Endothelial cell of umbilical vein (primary cell): ENCODE data around the gene PPP1R13L. TPM values are rescaled to one million over a fixed set of nuclear protein-coding genes. Genes with fewer than 3 reads are reported as not detected.

Experiments used
- BruUV-seq: library from RNA; stranded (reverse); fragments of 400-500 nt; replicated peaks from 2 replicates; lab custom pipeline; 2021; lab: Mats Ljungman, UMichigan
- CTCF ChIA-PET: fragments of 300-600, 350-600 bp; sonication (Branson Sonifier 250); formaldehyde crosslinking; loops from one replicate; lab custom pipeline; 2021; ENCODE audit warnings: antibody characterized with exemption, inconsistent platforms; lab: Charles Lee
- POLR2A ChIA-PET: fragments of 300-600, 350-600 bp; sonication (Branson Sonifier 250); formaldehyde crosslinking; loops from one replicate; lab custom pipeline; 2021; ENCODE audit warnings: antibody characterized with exemption, inconsistent platforms; lab: Charles Lee
- DNase-seq: peaks from one replicate; pipeline ENCODE4 v3.0.0-alpha.2; 2011; ENCODE audit warnings: low read depth, low spot score
- FAIRE-seq: peaks from 2 replicates; lab custom pipeline; 2011; peaks lifted over from hg19 to GRCh38; lab: Jason Lieb, UNC
- H2AFZ ChIP-seq: 2 replicates; pipeline ENCODE4 v1.6.0; 2012; ENCODE audit warnings: low read depth, low read length, control low read depth, inconsistent platforms
- H3K27ac ChIP-seq: 2 replicates; pipeline ENCODE4 v1.5.1; 2011; ENCODE audit warnings: low read depth, mild to moderate bottlenecking, control low read depth, low read length, moderate library complexity; ENCODE audit not compliant: insufficient read depth
- H3K27me3 ChIP-seq, 2 experiments: 2 replicates each; pipeline versions ENCODE4 v1.6.0 to v1.6.1; 2011; ENCODE audit warnings: low read length in 2 of 2, mixed read lengths in 1 of 2; ENCODE audit not compliant: control insufficient read depth in 2 of 2, insufficient read depth in 2 of 2
- H3K36me3 ChIP-seq, 2 experiments: 2 replicates in 1 of 2; 3 replicates in 1 of 2; pipeline ENCODE4 v1.5.1; 2011; ENCODE audit warnings: low read length in 2 of 2, mild to moderate bottlenecking in 1 of 2, moderate library complexity in 1 of 2; ENCODE audit not compliant: control insufficient read depth in 2 of 2, insufficient read depth in 2 of 2; ENCODE audit errors: extremely low read depth in 1 of 2
- H3K4me1 ChIP-seq: 3 replicates; pipeline ENCODE4 v1.5.1; 2011; ENCODE audit warnings: mild to moderate bottlenecking, low read length; ENCODE audit not compliant: control insufficient read depth, insufficient read depth; ENCODE audit errors: extremely low read depth
- H3K4me2 ChIP-seq: 2 replicates; pipeline ENCODE4 v1.6.1; 2011; ENCODE audit warnings: low read length, control low read depth, mixed read lengths; ENCODE audit not compliant: insufficient read depth
- H3K4me3 ChIP-seq, 3 experiments: fragments of 200-600 bp in 1 of 3; sonication (generic), shearing (Covaris generic) in 1 of 3; replicated peaks in 1 of 3; 2 replicates each; pipeline ENCODE4 v1.5.1; 2011 to 2016; ENCODE audit warnings: control low read depth in 3 of 3, low read length in 3 of 3, mild to moderate bottlenecking in 2 of 3, inconsistent platforms in 1 of 3, low read depth in 1 of 3, moderate library complexity in 1 of 3; ENCODE audit not compliant: insufficient read depth in 1 of 3
- H3K79me2 ChIP-seq: 2 replicates; pipeline ENCODE4 v1.6.0; 2012; ENCODE audit warnings: low read length, inconsistent platforms; ENCODE audit not compliant: control insufficient read depth, insufficient read depth
- H3K9ac ChIP-seq: replicated peaks from 2 replicates; pipeline ENCODE3; 2011; ENCODE audit warnings: low read length, control low read depth; ENCODE audit not compliant: insufficient read depth; ENCODE audit errors: extremely low read depth
- H3K9me1 ChIP-seq: replicated peaks from 3 replicates; pipeline ENCODE4 v1.6.0; 2011; ENCODE audit warnings: mild to moderate bottlenecking, low read length; ENCODE audit not compliant: control insufficient read depth, insufficient read depth; ENCODE audit errors: extremely low read depth
- H3K9me3 ChIP-seq: replicated peaks from 2 replicates; pipeline ENCODE4 v1.5.1; 2012; ENCODE audit warnings: low read length, inconsistent platforms; ENCODE audit not compliant: control insufficient read depth, insufficient read depth
- H4K20me1 ChIP-seq: replicated peaks from 2 replicates; pipeline ENCODE3; 2011; ENCODE audit warnings: mild to moderate bottlenecking, low read length; ENCODE audit not compliant: control insufficient read depth, insufficient read depth; ENCODE audit errors: extremely low read depth
- EZH2 ChIP-seq: IDR thresholded peaks from 2 replicates; pipeline ENCODE4 v1.6.1; 2012; ENCODE audit warnings: borderline replicate concordance, low read depth, mild to moderate bottlenecking, moderate library complexity, low read length, inconsistent platforms; ENCODE audit not compliant: severe bottlenecking
- FOS ChIP-seq: IDR thresholded peaks from 2 replicates; pipeline ENCODE4 v1.6.1; 2011; ENCODE audit warnings: mild to moderate bottlenecking, low read length, moderate library complexity, borderline replicate concordance; ENCODE audit not compliant: insufficient read depth
- GATA2 ChIP-seq: IDR thresholded peaks from 2 replicates; pipeline ENCODE4 v1.7.0; 2011; ENCODE audit warnings: low read depth, mild to moderate bottlenecking, moderate library complexity, mixed read lengths, low read length; ENCODE audit not compliant: insufficient read length, insufficient read depth
- JUN ChIP-seq: IDR thresholded peaks from 2 replicates; pipeline ENCODE4 v1.6.1; 2011; ENCODE audit warnings: borderline replicate concordance, low read depth; ENCODE audit not compliant: insufficient read length, insufficient read depth
- MYC ChIP-seq: IDR thresholded peaks from one replicate; pipeline ENCODE4 v1.6.1; 2011; ENCODE audit warnings: mild to moderate bottlenecking, low read depth, low read length
- POLR2A ChIP-seq: IDR thresholded peaks from 2 replicates; pipeline ENCODE4 v1.6.1; 2012; ENCODE audit warnings: low read depth, mild to moderate bottlenecking, control low read depth, low read length
- POLR2AphosphoS5 ChIP-seq: IDR thresholded peaks from 2 replicates; pipeline ENCODE4 v1.6.1; 2012; ENCODE audit warnings: low read depth, mild to moderate bottlenecking, control low read depth, low read length, moderate library complexity; ENCODE audit not compliant: insufficient read depth
- dilution Hi-C: fragments of 300-500 bp; cut with MboI; formaldehyde crosslinking; loops from one replicate; pipeline ENCODE4 v1.15.0; 2019; ENCODE audit warnings: low sequenced_read_pairs; ENCODE audit not compliant: extremely low pct_ligation_motif_present
- intact Hi-C: fragments of 100-400 bp; cut with micrococcal nuclease; formaldehyde crosslinking; loops from one replicate; pipeline ENCODE4 v1.10.0; 2022
- polyA plus RNA-seq, 4 experiments: library from polyadenylated mRNA; depleted of rRNA in 3 of 4; stranded (reverse) in 3 of 4; unstranded in 1 of 4; fragments of >200 nt; gene quantifications; 2 replicates each; pipeline versions ENCODE4 v1.2.1 to v1.2.3, GENCODE V29; 2011 to 2012; ENCODE audit warnings: missing spikeins in 1 of 4
- total RNA-seq: library from RNA; stranded (reverse); gene quantifications from 2 replicates; pipeline ENCODE4 v1.2.3, GENCODE V29; 2021
- TF ChIP-seq, protein P1 (sequence below), 2 donors: IDR thresholded peaks; 1 replicate in 1 of 2; 2 replicates in 1 of 2; pipeline ENCODE4 v1.5.1; 2011; ENCODE audit warnings: low read length in 2 of 2, mild to moderate bottlenecking in 2 of 2, moderate library complexity in 2 of 2, control low read depth in 1 of 2, inconsistent platforms in 1 of 2, low read depth in 1 of 2; ENCODE audit not compliant: insufficient read depth in 1 of 2; ENCODE audit errors: extremely low read depth in 1 of 2
- TF ChIP-seq, protein P2 (sequence below): IDR thresholded peaks from 2 replicates; pipeline ENCODE4 v1.6.1; 2011; ENCODE audit not compliant: insufficient read depth, insufficient read length

Gene PPP1R13L
- total and polyA plus RNA-seq, 2 donors (not counting 3 experiments of a cell fraction or from before 2014, with no cell fraction given), result 28.5 to 77.4 TPM

DNA sequence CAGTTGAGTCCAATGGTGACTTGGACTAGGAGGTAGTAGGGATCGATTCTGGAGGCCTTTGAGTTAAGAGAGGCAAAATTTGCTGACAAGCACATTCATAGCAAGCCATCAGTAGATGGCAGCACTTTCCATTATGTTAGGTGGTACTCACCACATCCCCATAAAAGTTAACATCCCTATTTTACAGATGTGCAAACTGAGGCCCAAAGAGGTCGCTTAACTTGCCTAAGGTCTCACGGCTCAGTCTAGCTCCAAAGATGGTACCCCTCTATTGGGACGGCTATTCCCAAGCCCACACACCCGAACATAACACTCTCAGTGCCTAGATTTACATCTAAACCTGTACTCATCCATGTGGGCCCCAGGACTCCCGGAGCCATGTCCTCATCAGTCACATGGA is 41.4 kb upstream of the PPP1R13L start:
- Histone ChIP-seq H4K20me1 (no peaks in the 10 kb centered on the region), H3K27me3 (no peaks in the 10 kb centered on the region), H3K4me2 (no peak overlapping the region), H3K36me3 (no peaks in the 10 kb centered on the region), H3K27ac (no peak overlapping the region), H3K9me3 (no peaks in the 10 kb centered on the region), H3K79me2 (no peaks in the 10 kb centered on the region), H3K4me3 (no peak overlapping the region), H3K9ac (no peak overlapping the region), H2AFZ (no peak overlapping the region), H3K4me1 (peaks cover 33% of the 10 kb centered on the region), H3K9me1 (no peaks in the 10 kb centered on the region)
- ChIA-PET POLR2A (no interaction called here), CTCF (interaction anchor here (1.4 to 2.2 kb wide), 6 partner anchors 10 to 39 kb away, joined by 4 to 23 read pairs (median 9); partner anchors contain the start of gene FOSB)
- TF ChIP-seq, protein P1, sequence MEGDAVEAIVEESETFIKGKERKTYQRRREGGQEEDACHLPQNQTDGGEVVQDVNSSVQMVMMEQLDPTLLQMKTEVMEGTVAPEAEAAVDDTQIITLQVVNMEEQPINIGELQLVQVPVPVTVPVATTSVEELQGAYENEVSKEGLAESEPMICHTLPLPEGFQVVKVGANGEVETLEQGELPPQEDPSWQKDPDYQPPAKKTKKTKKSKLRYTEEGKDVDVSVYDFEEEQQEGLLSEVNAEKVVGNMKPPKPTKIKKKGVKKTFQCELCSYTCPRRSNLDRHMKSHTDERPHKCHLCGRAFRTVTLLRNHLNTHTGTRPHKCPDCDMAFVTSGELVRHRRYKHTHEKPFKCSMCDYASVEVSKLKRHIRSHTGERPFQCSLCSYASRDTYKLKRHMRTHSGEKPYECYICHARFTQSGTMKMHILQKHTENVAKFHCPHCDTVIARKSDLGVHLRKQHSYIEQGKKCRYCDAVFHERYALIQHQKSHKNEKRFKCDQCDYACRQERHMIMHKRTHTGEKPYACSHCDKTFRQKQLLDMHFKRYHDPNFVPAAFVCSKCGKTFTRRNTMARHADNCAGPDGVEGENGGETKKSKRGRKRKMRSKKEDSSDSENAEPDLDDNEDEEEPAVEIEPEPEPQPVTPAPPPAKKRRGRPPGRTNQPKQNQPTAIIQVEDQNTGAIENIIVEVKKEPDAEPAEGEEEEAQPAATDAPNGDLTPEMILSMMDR (IDR thresholded peaks at IDR 0.05; ENCODE audit: extremely low read depth in 1 of 2, insufficient read depth in 1 of 2, low read depth in 1 of 2, low read length in 2 of 2), result peak; percentile 42
- TF ChIP-seq GATA2 (no peak), FOS (no peak), MYC (no peak), POLR2A (no peak)
- DNase-seq, result peak; percentile 47
- dilution Hi-C loops (no loop called here), intact Hi-C loops (no loop called here)
- BruUV-seq, result no TSS peak
- peak; percentile 42 for FAIRE-seq

- dilution Hi-C loops, result no loop called here
- no peaks in the 10 kb centered on the region for H3K9me3 ChIP-seq
- no peaks in the 10 kb centered on the region for H4K20me1 ChIP-seq
- H3K4me3 ChIP-seq, result no peak overlapping the region
- no peak overlapping the region for H3K9ac ChIP-seq
- H2AFZ ChIP-seq, result no peak overlapping the region
- TF ChIP-seq EZH2, result no peak
- TF ChIP-seq JUN, result no peak
- TF ChIP-seq, protein P2, sequence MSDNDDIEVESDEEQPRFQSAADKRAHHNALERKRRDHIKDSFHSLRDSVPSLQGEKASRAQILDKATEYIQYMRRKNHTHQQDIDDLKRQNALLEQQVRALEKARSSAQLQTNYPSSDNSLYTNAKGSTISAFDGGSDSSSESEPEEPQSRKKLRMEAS, result no peak
- TF ChIP-seq, protein P1 (IDR thresholded peaks at IDR 0.05; ENCODE audit: extremely low read depth in 1 of 2, insufficient read depth in 1 of 2, low read depth in 1 of 2, low read length in 2 of 2), result no peak
- TF ChIP-seq FOS, result no peak
- TF ChIP-seq MYC, result no peak
- no peak for TF ChIP-seq POLR2AphosphoS5
- TF ChIP-seq GATA2, result no peak
- no peak for TF ChIP-seq POLR2A
- no peaks in the 10 kb centered on the region for H3K27me3 ChIP-seq
- H3K4me1 ChIP-seq, result peaks cover 29% of the 10 kb centered on the region
- H3K9me1 ChIP-seq, result no peaks in the 10 kb centered on the region
- no peak overlapping the region for H3K4me2 ChIP-seq
- intact Hi-C loops, result no loop called here
- no peaks in the 10 kb centered on the region for H3K79me2 ChIP-seq
- POLR2A ChIA-PET, result no interaction called here
- no peak for DNase-seq
- FAIRE-seq, result no peak
- no TSS peak for BruUV-seq
- H3K27ac ChIP-seq, result peak overlapping the region; percentile 88
- CTCF ChIA-PET, result interaction anchor here (1.0 to 2.1 kb wide), 5 partner anchors 11 to 40 kb away, joined by 4 to 23 read pairs (median 7); partner anchors contain the start of gene FOSB
- H3K36me3 ChIP-seq, result no peaks in the 10 kb centered on the region
Observed at GRCh38 chr19:45445139-45445538, 40.3 kb upstream of the PPP1R13L start.
